NCI-H2107 treated with DMSO at 0.1 percent for 48 hours (cell line): ENCODE data around the gene ADGRA1.

Experiments
- DNase-seq: peaks from one replicate; lab custom pipeline; 2025; ENCODE audit not compliant: unreplicated experiment; lab: John Stamatoyannopoulos, UW

The ADGRA1 gene

DNA sequence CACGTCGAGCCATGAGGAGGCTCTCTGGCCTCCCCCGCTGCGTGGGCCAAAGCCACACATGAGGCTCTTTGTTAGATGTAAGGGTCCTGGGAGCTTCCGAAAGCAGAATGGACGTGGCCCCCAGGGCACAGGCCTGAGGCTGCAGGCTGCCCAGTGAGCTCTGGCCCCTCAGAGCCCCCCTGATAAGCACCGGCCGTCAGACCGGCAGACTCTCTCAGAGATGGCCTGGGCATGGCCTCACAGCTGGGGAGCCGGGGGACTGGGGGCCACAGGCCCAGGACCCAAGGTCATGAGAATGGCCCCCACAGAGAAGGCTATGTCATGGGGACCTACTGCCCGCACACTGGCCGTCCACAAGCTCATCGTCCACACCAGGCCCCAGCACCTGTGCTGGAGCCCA is 31.7 kb upstream of the ADGRA1 start:
- no peak for DNase-seq

DNA sequence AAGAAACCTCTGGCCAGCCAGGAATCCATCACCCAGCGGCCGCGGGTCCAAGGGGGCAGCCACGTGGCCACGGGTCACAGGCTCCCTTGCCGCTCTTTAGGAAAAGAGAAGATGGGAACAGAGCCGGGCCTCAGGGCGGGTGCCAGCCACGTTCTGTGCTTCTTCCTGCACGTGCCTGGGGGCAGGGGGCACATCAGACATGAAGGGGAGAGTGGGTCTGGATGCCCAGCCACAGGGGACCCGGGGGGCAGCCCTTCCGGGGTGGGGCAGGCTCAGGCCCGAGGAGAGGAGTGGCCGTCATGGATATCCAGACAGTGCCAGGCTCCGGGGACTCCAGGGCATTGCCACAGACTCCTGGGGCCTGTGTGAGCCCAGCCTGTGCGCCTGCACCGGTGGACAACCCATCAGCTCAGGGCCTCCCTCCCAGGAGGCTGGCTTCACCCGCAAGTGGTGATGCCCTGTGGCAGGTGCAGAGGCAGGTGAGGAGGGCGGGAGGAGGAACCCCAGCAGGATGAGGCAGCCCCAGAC is 31.0 kb upstream of the ADGRA1 start:
- DNase-seq = no peak

DNA sequence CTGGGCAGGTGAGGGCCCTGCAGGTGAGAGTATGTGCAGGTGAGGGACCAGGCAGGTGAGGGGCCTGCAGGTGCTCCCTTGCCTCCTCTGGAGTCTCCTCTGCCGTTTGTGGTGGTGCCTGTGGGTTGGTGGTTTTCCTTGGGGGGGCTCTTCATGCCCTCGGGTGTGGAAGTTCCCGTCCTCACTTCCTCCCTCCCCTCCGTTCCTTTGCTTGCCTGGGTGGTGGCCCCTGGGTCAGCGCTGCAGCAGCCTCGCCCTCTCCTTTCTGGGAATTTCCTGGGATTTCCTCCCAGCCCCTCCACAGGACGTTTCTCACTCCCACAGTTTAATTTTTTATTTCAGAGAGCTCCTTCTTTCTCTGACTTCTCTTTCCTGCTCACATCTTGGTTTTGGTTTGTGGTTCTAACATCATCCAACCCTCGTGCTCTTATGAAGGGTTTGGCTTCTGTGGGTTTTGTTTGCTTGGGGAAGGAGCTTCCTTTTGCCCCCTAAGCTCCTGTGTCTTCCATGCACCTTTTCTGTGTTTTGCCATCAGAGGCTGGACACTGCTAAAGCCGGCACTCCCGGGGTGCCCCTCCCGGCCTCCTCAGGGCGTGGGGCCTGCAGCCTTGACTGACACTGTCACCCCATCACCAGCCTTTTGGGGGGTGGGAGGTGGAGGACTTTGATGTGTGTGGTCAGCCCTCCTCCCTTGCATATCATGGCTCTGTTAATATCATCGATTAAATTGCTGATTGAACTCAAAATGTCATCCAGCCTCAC is 29.2 kb upstream of the ADGRA1 start:
- DNase-seq = no peak

DNA sequence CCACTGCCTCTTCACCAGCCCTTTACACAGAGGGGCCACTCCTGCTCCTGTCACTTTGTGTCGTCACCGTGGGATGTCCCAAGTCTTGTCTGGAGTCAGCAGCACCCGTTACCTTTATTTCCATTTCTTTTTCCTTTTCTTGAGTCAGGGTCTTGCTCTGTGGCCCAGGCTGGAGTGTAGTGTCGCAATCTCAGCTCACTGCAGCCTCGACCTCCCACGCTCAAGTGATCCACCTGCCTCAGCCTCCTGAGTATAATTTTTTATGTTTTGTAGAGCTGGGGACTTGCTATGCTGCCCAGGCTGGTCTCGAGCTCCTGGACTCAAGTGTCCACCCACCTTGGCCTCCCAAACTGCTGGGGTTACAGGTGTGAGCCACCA is 28.6 kb upstream of the ADGRA1 start:
- no peak for DNase-seq

DNA sequence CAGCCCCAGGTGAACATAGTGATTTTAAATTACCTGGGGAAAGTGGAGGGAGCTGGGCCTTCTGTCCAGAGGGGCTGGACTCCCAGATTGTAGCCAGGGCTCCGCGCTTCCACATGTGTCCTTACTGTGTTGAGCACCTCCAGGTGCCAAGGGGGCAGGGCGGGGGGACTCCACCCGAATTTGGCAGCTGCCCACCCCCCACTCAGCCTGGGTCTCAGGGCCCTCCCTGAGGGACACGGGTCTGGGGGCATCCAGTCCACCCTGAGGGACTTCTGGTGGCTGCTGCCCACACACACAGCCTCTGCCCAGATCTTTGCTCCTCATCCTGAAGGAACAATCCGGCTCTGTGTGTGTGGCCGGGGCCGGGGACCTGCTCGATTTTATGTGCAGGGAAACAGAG is 28.2 kb upstream of the ADGRA1 start:
- no peak for DNase-seq

DNA sequence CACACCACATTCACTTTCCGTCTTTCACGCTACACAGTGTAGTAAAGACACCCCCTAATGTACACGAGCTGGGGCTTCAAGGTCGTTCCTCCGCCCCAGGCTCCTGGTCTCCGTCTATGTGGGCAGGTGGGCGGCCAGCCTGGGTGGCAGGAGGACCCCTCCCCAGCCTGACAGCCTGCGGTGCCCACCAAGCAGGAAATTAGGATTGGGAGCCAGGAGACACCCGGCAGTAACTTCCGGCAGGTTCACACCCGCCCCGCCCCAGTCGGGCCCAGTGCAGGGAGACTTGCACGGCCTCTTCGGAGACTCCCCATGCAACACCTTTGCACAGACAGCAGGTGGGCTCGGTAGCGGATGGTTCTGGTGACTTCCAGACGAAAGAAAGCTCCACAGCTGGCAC is 27.7 kb upstream of the ADGRA1 start:
- DNase-seq = no peak

DNA sequence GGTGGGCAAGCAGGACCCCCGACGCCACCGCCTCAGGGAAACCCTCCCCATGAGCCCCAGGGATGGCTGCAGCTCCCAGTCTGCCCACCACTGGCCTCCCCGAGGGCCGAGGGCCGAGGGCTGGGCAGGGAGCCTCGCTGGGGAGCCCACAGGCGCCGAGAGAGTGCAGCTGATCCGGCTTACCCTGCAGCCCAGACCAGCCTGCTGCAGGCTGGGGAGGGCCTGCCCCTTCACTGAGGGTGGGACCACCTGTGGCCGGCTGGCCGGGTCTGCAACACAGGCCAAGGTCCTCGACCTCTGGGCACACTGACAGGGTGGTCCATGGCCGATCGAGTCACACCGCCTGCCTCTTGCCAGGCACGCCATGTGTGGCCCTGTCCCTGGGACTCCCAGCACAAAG is 27.3 kb upstream of the ADGRA1 start:
- DNase-seq = no peak

DNA sequence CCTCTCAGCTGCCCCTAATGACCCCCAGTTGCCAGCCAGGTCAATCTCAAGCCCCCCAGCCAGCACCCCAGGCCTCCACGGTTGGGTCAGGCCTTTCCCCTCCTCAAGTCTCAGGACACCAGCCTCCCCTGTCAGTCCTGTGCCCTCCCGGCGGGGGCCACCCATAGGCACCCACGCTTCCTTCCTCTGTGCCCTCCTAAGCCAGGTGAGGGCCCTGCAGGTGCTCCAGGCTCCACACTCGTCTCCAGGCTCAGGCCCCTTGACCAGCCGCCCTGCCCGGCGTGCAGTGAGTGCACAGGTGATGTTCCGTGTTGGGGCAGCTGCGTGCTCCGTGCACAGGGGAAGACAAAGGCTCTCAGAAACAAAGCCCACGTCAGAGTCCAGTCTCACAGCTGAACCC is 26.8 kb upstream of the ADGRA1 start:
- DNase-seq = no peak

DNA sequence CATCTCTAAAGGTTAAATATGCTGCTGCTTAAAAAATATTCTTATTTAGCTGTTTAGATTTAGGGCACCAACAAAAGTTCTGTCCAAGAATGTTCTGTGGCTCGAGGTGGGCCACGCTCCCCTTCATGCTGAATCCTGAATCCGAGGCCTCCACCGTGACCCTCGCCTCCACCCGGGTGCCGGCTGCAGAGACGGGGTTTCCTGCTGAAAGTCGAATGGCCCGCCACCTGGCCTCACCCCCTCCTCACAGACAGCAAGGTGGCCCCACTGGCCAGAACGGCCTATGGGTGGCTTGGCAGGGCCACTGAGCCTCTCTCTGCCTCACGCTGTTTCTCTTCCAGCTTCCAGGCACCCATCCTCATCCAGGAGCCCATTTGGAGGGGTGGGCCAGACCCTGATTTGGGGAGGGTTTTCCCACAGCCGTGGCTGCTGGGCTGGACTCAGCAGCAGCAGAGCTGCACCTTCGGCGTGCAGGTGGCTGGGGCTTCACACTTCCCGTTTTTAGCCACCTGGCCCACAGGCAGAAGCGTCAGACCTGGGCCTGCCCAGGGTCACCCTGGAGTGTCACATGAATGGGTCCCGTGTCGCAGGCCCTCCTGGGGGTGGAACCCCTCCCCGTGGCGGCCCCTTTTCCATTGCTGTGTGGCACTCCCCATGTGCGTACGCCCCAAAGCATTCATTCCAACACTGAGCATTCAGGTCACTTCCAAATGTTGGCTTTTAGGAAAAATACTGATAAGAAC is 26.3 kb upstream of the ADGRA1 start:
- DNase-seq = no peak

DNA sequence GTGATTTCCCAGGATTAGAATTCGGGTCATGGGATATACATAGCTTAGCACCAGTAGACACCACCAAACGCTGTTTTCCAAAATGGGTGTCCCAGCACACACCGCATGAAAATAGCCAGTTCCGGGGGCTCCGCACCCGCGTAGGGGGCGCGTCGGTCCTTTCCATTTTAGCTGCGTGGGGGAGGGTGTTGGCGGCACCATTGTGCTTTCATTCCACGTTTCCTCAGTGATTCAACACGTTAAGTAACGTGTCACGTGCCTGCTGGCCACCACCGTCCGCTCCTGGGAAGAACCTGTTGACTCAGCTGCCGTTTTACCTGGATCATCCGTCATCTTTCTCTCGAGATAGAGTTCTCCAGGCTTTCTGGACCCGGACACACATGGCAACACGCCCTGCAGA is 25.6 kb upstream of the ADGRA1 start:
- no peak for DNase-seq

DNA sequence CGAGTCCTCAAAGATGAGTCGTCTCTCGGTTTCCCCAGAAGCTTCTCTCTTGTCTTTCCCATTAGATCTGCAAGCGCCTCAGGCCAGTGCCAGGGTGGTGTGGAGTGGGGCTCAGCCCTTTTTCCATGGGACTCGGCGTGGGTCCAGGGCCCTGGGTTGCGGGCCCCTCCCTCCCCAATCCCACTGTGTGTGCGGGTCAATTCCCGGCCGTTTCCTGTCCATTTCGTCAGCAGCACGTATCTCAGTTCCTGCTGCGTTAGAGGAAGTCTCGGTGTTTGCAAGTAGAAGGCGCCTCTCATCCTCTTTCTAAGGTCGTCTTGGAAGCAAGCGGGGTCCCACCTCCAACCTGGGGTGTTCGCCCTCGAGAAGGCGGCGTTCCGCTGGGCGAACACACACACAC is 25.1 kb upstream of the ADGRA1 start:
- no peak for DNase-seq

DNA sequence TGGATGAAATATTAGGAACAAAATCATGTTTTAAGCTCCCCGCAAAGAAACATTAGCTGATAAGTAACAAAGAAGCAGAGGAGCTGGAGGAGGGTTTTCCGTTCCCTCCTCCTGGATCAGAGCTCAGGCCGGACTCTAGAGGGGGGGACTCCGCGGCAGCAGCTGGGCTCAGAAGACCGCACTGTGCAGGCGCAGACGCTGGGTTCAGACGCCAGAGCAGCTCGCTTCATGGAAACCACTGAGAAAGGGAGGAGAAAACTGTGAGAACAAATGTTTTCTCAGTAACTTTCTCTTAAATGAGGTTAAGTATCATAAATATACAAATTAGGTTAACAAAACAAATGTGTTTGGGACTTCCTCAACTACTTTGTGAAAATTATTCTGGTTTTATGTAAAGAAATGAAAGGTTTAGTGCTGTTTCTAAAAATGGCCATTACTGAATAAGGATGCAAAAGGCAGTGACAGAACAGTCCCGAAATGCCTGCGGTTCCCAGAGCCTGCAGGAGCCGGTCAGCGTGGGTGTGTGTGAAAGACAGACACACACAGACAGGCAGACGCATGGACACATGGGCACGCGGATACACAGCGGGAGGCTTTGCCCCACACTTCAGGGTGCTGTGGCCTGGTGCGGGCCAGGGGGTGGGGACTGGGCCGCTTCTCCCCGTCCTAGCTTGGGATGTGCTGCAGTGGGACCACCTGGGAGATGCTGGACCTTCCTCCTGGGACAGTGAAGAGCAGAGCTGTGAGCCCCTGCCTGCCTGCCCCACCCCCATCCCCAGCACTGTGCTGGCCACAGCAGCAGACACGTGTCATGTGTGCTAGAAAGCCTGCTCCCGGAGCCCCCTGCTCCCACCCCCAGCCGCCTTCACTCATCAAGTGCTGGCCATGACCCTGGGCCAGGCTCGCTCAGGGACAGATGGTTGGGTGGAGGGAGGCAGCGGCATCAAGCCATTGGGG is 20.3 kb upstream of the ADGRA1 start:
- no peak for DNase-seq

DNA sequence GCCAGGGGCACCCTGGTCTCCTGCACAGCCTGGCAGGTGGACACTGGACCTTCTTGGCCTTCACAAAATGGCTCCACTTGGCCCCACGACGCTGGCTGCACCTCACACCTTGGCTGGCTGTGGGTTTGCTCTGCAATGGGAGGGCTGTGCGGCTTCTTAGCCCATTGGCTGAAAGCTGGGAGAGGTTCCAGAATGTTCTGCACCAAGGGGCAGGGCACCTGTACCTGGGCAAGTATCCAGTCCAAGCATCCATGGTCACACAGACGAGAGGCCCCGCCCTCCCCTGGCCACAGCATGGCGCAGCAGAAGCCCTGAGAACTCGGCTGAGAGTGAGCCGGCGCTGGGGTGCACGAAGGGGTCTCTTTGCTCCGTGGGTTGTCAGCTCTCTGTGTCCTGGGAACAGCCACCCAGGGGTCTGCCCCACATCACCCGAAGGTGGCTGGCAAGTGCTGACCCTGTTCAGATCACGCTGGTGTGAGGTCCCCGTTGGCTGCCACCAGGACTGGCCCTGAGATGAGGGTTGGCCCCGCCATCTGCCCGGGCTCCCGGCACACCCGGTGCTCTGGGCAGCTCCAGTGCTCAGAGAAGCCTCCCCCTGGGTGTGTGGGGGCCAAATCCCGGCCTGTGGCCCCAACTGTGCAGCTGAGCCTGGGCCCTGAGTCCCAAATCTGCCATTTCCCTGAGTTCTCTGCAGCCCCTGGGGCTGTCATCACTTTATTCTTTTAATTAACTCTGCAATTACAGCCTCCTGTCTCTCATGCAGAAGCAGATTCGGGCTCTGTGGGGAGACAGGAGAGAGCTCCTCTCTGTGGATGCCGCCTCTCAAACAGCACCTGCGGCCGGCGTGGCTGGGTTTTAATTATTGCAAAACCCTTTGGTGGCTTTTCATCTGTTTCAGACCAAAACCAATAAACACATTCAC is 19.4 kb upstream of the ADGRA1 start:
- no peak for DNase-seq

DNA sequence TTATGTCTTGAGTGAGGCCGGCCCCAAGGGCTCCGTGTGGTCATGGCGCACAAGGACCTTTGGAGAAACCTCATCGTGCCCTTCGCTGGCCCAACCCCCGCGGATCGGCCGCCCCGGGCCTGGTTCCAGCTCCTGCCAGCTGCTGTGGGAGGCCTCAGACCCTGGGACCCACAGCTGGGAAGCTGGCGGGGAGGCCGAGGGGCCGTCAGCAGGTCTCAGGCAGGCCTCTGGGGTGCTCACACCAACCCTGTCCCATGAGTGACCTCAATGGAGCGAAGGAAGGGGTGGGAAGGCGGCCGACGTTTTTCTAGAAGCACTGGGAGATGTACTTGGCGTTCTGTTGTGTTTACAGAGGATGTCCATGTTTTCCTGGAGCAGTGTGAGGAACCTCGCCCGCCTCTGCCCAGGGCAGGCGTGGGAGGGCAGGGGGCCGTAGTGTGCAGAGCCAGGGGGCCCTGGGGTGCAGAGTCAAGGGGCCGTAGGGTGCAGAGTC is 18.6 kb upstream of the ADGRA1 start:
- DNase-seq = no peak

DNA sequence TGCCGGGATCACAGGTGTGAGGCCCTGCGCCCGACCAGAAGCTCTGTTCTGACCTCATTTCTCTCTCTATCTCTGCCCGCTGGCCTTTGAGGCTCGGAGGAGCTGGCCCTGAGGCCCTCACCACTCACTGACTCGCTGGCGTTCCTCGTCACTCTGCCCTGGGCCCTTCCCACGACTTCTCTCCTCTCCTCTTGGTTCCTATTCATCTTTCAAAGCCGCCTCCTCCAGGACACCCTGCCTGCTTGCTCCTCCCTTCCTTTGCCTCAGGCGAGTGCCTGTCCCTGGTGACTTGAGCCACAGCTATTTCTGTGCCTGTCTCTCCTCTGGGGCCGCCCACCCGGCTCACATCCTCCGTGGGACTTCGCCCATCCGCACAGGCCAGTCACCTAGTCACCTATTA is 17.3 kb upstream of the ADGRA1 start:
- DNase-seq = no peak

DNA sequence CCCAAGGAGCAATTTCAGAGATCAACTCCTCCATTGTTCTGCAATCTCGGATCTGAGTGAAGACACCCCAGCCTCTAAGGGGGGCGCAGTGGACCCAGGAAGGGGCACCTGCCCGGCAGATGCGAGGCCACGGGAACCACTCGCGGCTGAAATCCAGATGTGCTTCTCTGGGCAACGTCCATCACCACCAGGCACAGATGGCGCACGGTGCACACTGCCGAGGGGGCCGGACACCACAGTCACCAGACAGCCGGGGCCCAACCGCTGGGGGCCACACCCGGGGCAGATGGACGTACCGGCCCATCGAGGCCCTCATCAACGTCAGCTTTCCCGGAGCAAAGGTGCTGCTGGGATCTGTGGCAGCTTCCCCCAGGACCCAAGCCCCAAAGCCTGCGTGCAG is 16.9 kb upstream of the ADGRA1 start:
- DNase-seq = no peak

DNA sequence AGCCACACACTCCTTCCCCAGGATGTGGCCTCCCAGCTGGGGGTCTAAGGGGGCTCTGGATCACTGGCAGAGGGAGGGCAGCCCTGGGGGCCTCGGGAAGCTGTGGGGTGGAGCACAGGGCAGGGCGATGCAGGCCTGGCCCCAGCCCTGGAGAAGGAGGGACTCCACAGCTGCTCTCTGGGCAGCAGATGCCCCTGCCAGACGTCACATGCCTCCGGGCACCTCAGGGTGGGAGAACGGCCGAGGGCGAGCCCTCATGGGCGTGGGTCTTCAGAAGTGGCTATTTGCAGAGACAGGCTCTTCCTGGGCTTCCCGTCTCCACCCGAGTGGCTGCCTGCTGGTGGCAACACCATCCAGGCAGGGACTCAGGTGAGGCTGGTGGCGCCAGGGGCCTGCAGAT is 16.0 kb upstream of the ADGRA1 start:
- no peak for DNase-seq

DNA sequence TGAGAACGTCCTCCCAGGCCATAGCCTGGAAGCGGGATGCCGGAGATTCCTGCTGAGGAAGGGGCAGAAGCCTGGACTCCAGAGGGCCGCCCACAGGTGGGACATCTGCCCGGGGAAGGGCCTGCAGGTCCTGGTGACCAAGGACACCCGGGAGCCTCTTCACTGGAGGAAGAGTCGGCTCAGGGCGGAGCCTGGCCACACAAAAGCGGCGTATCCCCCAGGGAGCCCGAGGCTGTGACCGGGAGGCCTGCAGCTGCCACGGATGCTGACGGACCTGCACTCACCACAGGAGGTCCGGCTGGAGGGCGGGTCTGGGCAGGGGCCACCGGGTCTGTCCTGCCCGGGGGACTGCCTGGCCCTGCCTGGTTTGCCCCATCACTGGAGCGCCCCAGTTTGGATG is 15.5 kb upstream of the ADGRA1 start:
- DNase-seq = no peak

DNA sequence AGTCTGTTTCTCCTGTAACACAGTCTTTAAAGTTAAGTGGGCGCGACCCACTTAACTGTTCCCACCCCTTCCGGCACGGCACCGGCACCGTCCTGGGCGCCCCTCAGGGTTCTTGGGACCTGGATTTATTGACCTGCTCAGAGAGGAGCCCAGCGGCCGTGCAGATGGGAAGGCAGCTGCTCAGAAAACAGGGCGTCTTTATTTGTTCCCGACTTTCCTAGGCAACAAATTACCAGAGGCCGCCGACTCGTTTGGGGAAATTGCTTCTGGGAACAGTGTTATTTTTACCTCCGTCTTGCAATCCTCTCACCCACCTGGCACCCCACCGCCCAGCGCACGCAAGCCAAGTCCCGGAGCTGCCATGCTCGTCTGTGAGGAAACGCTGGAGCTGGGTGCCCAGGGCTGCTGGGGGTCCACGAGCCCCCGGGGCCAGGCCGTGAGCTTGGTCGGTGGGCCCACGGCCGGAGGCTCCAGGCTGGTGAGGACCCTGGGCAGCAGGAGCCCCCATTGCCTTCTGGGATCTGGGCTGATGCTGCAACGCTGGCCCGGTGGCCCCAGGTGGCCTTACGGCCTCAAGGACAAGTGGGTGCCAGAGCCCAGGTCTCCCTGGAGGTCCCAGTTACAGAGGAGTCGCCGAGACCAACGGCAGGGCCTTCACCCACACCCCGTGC is 14.9 kb upstream of the ADGRA1 start:
- no peak for DNase-seq
